Left kidney (tissue), 2 donors: Measurements from ENCODE around the gene RAB3GAP1. TPM values are rescaled to one million over a fixed set of nuclear protein-coding genes. Genes with fewer than 3 reads are reported as not detected.

Experiments
- DNase-seq: peaks from one replicate; pipeline ENCODE4 v3.0.0-alpha.2; 2013
- polyA plus RNA-seq: library from polyadenylated mRNA; unstranded; fragments of 120-200 nt; gene quantifications from one replicate; pipeline ENCODE4 v1.2.1, GENCODE V29; 2013; ENCODE audit not compliant: insufficient read length

RAB3GAP1 gene
- polyA plus RNA-seq, 1 donor: 61.8 TPM

DNA sequence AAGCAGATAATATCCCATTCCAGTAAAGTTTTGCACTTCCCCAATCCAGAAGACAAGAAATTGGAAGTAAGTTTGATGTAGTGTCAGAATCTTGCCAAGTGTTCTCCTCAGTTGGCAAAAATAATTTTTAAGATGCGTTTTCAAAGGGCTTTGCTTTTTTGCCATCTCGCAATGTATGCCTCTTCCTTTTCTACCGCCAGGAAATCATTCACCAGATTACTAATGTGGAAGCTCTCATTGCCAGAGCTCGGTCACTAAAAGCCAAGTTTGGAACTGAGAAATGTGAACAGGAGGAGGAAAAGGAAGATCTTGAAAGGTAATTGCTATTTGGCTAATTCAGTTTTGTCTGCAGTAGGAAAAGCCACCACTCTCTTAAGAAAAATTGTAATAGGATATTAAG lies 110.7 kb downstream of the RAB3GAP1 start:
- DNase-seq: no peak

DNA sequence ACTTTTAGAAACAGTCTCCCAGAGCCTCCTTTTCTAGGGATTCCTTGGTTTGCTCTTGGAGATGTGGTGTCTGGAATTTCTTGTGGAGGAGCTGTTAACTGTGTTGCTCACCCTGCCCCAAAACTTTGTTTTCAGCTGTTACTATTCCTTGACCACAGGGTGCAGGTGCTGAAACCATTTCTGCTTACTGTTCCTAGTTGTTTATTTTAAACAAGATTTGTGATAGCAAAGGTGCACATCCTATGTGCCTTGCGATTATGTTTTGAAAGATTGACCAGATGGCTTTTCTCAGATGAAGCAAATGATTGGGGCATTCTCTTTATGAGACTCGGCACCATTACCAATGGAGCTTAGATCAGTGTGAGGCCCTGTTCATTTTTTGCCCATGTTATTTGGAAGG lies 111.2 kb downstream of the RAB3GAP1 start:
- DNase-seq: no peak

DNA sequence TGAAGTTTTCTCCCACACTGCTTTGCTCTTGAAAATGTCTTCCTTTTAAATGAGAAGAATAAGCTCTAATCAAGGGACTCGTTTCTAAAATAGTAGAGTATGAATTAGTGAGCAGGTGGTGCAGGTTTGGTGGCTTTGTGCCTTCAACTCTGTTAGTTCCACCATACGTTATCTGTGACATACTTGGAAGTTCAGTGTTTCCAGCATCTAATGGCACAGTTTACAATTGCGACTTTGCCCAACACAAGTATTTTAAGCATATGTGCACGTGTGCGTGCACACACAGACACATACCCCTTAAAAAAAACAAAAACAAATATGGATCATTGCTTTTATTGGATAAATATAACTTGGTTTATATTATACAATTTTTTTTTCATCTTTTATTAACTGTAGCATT lies 111.8 kb downstream of the RAB3GAP1 start:
- DNase-seq: no peak

DNA sequence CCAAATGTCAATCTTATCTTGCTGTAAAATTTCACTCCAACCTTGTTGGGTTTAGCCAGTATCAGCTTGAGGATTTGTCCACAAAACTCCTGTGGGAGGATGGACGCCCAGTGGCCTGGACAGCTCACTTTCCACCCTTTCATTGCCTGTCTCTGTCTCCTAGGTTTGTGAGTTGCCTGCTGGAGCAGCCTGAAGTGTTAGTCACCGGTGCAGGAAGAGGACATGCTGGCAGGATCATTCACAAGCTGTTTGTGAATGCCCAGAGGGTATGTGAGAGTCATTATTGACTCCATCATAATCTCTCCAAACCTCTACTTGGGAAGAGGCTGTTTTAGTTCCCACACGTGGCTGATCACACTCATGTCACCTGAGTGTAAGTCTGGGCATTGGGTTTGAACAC lies 112.3 kb downstream of the RAB3GAP1 start:
- no peak for DNase-seq

DNA sequence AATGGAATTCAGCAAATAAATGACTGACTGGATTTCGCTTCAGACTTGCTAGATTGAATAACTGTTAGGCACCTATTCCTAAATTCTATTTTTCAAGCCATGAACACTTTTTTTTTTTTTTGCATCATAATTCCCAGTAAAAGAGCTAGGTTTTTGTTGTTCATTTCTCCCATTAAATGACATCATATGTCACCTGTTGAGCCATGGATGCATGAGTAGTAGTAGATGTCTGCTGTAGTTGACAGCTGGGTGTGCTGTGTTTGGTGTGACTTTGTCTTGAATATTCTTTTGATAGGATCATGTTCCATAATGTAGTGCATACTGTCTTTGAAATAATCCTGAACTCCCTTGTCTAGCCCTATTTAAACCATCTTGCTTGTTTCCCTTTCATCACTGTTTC lies 115.2 kb downstream of the RAB3GAP1 start:
- DNase-seq: no peak

DNA sequence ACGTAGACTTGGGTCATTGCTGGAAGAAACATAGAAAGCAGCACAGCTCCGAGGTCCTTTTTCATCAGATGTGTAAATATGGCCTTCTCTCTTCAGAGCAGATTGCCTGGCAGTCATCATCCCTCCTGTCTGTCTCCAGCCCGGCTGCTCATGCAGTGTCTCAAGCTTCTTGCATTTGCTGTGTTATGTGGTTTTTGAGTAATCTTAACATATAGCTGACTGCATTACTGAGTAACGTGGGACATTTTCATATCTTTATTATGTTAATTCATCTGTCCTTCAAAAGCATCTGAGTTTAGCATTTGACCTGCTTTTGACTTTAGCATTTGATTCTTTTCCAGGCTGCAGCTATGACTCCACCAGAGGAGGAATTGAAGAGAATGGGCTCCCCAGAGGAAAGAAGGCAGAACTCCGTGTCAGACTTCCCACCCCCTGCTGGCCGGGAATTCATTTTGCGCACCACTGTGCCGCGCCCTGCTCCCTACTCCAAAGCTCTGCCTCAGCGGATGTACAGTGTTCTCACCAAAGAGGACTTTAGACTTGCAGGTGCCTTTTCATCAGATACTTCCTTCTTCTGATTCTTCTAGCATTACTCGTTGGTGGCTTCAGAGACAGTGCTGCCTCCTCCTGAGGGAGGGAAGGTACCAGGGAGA lies 116.2 kb downstream of the RAB3GAP1 start:
- DNase-seq: no peak

DNA sequence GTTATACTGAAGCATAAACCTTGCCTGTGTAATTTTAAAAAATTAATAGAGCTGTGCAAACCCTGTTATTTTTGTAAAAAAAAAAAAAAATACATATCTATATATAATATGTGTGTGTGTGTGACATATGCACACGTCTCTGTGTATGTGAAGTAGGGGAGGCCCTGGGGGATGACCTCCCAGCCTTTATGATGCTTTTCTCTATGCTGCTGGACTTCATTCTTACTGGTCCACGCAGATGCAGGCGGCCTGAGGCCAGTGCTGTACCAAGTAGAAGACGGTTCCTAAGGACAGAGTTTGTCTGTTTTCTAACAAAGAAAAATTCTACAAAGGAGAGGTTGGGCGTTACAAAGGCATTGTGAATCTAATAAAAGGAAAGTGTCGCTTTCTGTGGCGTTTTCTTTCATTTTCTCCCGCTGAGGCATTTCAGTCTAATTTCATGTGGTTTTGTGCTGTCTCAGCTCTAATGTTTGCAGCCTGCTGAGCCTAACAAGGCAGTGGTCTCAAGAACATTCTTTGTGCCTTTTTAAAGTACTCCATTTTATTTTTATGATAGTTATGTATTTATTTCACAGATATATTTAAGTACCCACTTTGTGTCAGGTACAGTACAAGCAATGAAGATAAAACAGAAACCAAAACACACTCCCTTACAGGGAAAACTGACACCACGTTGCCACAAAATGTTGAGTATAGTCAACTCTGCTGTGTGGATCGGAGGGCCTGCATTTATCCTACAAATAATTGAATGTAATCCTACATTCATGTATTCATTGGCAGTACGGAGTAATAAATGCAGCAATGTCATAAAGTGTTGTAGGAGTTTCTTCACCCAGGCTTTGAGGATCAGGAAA lies 118.0 kb downstream of the RAB3GAP1 start:
- DNase-seq: no peak

DNA sequence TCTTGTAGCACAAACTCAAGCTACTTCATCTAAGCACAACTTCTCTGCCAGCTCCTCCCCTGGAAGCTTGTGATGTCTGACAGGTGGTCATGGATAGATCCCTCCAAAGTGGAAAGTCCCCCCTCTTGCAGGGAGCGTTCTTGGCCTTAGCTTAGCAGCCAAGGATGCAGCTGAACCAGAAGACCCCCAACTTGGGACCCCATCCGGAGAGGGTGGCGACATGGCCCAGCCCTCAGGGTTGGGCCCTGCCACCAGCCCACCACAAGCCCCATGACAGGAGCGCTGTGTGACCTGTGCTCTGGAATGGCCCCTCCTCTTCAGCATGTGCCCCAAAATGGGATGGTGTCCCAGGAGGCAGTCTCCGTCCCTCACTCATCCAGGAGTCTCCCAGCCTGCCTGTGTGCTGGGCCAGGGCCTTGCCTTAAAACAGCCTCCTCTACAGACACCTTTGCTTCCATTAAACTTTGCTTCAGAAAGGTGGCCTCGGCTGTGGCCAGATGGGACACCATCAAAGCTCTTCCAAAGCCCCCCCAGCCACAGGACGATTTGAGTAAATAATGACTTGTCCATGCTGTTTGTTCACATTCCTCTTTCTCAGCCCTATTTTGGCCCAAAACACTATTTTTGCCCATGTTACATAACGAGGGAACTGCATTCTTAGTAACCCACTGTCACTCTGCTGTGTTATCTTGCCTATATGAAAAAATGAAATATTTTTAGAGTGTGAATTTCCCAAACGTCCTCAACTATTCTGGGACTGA lies 122.1 kb downstream of the RAB3GAP1 start:
- no peak for DNase-seq

DNA sequence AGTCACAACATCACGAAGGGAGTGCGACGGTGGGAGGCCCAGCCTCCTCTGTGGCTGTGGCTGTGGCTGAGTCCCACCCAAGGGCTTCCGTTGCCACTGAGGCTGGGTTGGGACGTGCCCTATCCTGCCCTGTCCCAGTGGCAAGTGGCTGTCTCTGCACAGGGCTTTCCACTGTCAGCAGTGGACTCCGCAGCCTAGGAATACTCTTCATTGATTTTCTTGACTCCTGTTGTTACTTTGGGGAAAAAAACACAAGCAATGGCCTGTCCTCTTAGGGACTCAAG lies 122.7 kb downstream of the RAB3GAP1 start:
- no peak for DNase-seq

DNA sequence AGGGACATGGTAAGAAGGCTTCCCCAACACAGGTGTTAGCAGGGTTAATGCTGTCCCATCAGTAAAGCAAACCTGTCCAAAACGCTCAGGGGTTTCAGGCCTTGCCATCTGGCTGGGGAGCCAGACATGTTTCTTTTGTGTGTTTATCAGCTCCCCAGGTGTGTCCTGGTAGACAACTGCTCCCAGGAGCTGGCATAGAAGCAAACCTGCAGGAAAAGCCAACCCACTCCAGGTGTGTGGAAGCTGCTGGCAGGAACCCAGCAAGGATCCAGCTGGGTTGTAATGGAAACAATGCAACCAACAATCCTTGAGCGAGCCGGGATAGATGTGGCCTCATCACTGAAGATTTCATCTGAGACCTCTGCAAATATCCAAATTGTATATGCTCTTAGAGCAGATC lies 123.1 kb downstream of the RAB3GAP1 start:
- DNase-seq: no peak

DNA sequence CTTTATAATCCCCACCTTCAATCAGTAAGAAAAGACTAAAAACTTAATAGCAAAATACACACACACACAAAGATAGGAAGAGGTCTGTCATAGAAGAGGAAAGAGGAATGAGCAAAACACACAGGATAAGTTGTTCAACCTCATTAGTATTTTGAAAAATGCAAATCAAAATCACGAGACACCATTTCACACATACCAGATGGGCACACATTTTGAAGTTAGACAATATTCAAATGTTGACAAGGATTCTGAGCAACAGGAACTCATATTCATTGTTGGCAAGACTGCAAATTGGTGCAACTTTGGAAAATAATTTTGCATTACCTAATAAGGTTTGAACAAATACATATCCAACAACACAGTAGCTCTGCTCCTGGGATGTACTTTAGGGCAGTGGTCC lies 127.6 kb downstream of the RAB3GAP1 start:
- no peak for DNase-seq

DNA sequence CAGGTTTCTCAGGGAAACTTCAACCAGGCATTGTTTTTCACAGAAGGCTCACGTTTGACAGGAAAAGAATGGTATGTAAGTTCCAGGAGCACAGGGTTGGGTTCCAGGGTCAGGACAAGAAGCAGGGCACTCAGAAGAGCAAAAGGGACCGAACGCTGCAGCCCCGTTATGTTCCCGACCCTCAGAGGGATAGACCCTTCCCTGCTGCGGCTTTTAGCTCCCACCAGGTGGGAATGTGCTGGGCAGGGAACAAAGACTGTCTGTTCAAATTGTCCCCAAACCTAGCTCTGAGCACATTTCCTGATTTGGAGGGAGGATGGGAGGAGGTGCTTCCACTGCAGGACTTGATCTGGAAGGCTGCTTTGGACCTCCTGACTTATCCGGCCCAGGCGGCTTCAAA lies 130.1 kb downstream of the RAB3GAP1 start:
- DNase-seq: no peak

DNA sequence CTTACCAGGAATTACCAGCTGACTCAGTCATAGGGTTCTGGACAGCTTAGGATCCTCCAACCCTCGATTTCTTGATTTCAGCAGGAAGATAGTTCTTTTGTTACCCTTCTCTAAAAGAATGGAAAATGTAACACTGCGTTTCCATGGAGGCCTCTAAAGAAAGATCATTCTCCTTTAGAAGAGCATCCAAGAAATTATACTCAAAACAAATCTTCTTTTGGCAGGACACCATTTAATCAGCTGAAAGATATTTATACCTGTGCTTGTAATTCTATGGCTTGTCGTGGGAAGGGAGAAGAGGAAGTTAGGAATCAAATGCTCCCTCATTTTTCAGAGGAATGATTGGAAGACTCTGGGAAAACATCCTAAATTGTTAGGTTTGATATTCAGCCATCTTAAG lies 130.5 kb downstream of the RAB3GAP1 start:
- no peak for DNase-seq

DNA sequence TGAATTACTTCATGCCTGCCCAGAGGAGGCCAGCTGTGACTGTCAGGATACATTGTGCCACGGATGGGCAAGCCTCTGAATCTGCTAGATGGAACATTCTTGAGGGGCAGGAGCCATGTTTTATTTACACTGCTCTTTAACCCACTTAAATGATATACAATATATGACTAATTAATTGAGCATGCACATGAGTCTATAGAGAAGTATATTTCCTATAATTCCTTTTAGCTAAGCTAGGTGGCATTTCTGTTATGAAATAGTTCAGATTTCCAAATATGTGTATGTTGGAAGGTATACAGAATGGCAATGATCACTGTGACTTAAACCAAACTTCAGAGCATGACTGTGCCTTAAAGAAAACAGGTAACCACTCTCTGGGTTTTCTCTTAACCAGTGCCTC lies 131.7 kb downstream of the RAB3GAP1 start:
- DNase-seq: no peak

DNA sequence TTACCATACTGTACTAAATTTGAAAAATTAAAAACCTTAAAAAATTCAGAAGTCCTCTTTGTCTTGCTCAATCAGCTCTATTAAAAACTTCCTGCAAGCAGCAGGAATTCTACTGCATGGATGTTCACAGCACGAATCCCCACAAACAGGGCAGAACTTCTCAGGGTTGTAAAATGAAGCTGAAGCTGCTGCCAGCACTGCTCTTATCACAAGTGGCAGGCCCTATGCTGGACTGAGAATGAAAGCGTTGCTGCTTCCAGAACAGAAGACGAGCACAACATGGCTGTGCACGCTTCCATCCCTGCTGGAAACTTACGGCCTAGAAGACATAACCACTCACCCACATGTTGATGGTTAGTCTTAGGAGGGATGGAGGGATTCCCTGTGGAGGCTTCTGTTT lies 134.0 kb downstream of the RAB3GAP1 start:
- DNase-seq: no peak

DNA sequence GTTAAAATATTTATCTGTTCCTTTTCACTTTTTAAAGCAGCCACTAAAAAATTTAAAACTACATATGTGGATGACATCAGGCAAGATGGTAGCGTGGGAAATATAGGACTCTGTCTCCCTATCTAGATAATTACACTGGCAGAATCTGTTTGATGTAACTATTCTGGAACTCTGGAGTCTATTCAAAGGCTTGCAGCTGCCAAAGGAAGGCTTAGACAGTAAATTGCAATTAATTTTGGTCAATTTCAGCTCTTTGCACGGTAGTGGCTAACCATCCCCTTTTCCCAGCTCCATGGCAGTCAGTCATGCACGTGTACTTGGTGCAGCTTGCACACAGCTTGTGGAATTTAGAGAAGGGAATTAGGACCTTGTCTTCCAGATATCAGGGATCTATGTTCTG lies 135.2 kb downstream of the RAB3GAP1 start:
- DNase-seq: no peak

DNA sequence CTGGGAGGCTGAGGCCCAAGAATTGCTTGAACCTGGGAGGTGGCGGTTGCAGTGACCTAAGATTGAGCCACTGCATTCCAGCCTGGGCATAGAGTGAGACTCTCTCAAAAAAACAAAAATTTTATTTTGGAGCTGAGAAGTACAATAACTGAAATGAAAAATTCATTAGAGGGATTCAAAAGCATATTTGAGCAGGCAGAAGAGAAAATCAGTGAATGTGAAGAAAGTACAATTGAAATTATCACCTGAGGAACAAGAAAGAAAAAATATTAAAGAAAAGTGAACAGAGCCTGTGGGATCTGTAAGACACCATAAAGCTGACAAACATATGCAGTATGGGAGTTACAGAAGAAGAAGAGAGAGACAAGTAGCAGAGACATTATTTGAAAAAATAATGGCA lies 137.1 kb downstream of the RAB3GAP1 start:
- no peak for DNase-seq

DNA sequence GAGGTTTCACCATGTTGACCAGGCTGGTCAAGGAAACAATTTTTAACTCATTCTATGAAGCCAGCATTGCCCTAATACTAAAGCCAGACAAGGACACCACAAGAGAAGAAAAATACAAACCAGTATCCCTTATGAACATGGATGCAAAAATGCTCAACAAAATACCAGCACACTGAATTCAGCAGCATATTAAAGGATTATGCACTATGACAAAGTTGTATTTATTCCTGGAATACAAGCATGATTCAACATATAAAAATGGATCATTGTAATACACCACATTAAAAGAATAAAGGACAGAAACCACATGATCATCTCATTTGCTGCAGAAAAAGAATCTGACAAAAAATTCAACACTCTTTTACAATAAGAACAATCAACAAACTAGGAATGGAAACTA lies 138.7 kb downstream of the RAB3GAP1 start:
- DNase-seq: no peak

DNA sequence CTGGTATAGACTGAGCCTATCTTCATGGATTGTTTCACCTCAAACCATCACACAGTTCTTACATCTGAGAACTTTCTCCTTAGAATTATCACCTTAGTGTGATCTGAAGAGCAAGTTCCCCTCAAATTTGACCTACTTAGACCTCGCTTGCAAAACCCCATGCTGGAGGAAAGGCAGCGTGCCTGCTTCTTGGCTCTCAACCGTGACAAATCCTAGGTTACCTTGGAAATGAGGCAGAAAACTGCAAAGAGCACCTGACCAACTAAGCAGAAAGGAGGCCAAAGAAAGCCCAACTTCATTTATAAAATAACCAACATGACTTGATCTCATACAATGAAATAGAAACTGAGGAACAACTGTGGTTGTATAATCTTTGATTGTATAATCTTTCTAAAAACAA lies 146.4 kb downstream of the RAB3GAP1 start:
- peak; percentile 25 for DNase-seq

DNA sequence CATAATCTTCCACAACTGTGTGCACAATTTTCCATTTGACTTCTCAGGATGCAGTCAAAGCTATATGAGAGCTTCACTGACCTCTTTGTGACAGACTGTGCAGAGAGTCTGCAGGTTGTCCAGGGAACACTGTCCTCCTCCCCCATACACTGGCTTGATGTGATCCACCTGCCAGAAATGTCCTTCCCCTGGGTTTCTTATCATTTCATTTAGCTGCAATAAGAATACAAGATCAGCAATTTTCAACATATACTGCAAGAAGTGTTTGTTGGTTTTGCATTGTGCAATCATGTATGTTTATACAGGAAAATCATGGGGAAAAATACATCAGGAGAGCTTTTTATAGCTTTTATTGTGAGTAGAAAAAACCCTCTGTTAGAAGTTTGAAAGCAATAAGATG lies 150.7 kb downstream of the RAB3GAP1 start:
- peak; percentile 53 for DNase-seq

DNA sequence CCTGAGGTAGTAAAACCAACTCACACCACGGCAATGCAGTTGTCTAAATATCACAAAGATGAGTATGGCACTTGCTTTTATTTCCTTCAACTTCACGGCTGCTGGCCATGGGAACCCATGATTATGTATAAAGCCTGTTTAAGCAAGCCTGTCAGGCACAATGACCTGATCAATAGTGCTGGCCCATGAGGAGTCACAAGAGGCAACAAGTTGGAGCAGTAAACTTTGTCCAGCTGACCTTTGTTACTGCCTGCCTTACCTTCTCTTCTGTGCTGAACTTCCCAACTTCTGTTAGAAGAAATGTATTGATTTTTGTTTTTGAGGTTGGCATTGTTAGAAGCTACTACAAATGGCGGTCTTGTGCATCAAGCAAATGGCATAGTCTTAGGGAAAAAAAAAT lies 151.9 kb downstream of the RAB3GAP1 start:
- DNase-seq: no peak

DNA sequence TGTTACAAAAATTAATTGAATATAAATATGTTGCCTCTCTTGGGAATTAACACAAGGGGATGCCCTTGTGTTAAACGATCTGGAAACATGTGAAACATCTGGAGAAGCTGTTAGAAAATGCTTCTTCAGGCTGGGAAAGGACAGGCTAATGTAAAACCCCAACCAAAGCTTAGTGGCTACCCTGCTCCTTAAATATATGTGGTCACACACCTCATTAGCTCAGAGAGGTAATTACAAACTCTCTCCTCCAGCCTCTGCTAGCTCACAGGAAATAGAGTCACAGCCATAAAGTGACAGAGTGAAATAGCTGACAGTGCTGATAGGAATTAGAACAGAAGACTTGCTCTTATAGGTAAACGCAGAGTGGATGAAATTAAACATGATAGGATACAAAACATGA lies 155.9 kb downstream of the RAB3GAP1 start:
- DNase-seq: no peak

DNA sequence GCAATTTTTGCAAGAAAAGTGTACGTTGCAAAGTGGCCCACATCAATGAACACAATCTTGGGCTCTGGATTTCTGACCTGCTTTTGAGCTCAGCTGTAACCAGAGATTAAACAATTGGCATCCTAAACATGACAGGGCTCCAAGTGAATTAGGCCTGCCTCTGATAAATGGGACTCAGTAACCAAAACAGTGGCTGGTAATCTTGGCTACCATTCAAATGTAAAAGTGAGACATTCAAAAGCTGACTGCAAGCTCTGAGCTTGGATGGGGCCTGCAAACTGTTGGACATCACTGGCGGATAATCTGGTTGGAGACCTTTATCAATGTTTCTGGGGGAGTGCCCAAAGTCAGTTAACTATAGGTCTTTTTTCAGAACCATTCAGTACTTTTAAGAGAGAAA lies 160.7 kb downstream of the RAB3GAP1 start:
- DNase-seq: no peak
